Activated CD4-positive, alpha-beta T cell treated with anti-CD3 and anti-CD28 coated beads for 24 hours (primary cell): ENCODE data around the gene KLHDC9.

ENCODE experiments used
- DNase-seq, 2 donors: peaks; one replicate each; pipeline ENCODE4 v3.0.0-alpha.2; 2020; ENCODE audit warnings: low read depth in 2 of 2

KLHDC9 gene

DNA sequence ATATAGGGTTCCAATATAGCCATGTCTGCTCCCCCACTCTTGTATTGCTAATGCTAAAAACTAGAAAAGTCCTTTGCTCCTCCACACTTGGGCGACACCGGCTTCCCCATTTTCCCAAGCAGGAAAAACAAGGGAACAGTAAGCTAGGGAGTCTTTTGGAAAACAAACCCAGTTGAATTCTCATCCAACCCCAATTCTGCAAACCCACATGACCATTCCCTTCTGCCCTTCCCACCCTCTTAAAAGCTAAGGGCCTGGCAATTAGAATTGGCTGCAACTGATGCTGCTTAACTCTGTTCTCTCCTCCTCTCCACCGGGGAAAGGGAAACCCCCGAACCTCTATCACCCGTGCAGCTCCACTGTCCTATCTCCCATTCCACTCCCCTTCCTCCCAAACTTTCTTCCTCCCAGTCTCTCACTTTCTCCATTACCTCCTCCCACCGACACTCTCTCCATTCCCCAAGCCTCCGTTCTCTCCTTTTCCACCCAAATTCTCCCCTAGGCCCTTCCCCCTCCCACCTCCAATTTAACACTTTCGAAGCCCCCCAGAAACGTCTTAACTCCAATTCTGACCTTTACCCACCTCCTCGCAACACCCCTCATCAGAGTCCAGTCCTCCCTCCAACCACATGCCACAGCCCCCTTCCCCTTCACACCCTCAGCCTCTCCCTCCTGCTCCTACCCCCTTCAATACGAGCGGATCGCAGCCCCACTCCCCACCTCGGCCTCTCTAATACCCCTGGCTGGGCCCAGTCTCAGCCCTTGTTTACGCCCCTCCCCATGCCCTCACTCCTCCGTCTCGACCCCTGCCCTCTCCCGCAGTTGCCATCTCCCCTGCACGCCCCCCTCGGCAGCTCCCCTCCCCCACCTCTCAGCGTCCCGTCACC lies 33.6 kb downstream of the KLHDC9 start:
- DNase-seq: no peak

DNA sequence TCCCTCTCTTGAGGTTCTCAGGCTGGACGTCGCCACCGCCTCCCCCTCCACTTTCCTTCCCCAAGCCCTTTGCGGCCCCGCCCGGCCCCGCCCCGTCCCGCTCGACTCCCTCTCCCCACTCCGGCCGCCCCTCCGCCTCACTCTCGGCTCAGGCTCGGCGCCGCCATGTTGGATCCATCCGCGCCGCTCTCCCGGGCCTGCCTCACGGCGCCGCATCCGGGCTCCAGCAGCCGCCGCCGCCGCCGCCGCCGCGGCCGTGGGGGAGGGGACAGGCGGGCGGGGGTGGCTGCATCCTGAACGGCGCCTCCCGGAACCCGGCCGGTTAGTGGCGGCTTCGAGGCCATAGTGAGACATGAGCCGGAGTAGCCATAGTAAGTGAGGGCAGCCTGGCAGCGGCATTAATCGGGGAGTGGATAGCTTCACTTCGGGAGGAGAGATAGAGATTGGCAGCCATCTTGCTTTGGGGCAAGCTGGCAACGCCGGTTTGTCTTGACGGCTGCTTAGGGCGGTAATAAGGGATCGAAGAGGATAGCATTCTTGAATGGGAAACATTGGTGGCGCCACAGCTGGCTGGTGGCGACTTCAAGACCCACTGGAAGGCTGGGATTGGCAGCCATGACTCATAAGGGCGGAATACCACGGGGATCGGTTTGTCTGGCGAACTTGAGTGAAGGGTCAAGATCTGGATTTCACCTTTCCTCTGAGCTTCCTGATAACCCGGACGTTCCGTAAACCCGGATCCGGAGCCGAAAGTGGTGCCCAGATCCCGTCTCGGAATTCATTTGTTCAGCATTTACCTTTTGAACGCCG lies 34.5 kb downstream of the KLHDC9 start, which contains the start of gene DEDD:
Gene DEDD (minus strand): TSS at position 258 of the 810 bp plus-strand sequence. CDS start 8,205 bp downstream, outside the sequence.
- DNase-seq: peak; percentile 79 to 80

DNA sequence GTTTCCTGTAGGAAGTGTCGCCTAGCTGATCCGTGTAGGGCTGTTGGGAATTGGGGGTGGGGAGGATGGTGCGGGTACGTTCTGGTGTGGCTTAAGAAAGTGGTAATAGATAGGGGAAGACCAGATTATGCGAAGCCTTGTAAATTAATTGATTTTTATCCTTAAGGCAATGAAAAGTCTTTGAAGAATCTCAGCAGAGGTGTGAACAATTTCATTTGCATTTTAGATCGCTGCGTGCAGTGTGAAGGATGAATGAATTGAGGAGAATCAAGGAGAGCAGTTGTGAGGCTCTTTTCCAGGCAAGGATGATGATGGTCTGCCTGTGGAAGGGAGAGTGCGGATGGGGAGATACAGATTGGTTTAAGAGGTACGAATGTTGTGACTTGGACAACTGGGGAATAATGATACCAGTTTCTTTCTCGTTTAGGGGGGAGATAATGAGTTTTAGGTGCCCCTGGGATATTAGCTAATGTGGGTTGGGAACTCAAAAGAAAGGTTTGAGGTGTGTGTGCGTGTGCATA lies 35.1 kb downstream of the KLHDC9 start:
- no peak for DNase-seq

DNA sequence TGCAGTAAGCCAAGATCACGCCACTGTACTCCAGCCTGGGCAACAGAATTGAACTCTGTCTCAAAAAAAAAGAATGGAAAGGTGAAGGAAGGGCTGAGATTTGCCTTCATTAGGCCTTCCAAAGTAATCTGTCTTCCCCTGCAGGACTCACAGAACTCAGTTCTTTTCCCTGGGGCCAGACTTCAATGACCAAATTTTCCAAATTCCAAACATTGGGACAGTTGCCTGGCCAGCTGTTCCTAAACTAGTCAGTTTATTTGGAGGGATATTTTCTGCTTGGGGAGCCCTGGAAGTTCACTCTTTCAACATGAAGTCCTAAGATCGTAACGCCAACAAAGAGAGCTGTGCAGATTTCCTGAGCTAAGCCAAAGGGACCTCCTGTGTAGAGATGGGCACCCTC lies 39.7 kb downstream of the KLHDC9 start:
- no peak for DNase-seq

DNA sequence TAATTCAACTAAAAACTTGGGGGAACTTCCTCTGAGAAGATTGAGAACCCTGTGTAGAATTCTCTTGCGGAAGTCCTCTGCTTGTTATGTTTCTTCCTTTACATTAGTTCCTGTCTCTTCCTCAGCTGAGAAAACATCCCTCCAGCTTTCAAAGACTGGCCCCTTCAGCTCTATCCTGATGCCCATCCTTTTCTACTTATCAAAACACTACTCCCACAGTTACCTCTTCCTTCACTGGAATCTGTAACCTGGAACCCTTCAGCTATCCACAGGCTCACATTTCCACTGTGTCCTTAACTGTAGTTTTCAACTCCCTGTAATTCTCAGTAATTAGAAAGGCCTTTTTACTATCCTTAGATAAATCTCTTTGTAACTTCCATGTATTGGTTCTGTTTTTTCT lies 40.3 kb downstream of the KLHDC9 start:
- DNase-seq: no peak

DNA sequence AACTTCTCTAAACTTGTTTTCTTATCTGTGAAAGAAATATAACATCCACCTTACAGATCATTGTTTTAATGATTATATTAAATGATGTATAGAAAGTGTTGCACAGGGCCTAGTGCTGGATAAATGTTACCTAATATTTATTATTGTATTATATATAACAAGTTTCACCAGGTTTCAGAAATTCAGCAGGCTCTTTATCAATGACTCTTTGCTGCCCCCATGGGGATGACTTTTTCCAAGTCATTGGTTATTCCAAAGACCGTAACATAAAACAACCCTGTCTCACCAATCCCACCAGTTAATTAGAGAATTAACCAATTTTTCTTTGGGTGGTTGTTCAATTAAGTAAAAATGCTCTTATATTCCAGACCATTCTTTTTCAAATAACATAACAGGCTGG lies 41.6 kb downstream of the KLHDC9 start:
- peak in 1 of 2 donors; percentile 32 for DNase-seq

DNA sequence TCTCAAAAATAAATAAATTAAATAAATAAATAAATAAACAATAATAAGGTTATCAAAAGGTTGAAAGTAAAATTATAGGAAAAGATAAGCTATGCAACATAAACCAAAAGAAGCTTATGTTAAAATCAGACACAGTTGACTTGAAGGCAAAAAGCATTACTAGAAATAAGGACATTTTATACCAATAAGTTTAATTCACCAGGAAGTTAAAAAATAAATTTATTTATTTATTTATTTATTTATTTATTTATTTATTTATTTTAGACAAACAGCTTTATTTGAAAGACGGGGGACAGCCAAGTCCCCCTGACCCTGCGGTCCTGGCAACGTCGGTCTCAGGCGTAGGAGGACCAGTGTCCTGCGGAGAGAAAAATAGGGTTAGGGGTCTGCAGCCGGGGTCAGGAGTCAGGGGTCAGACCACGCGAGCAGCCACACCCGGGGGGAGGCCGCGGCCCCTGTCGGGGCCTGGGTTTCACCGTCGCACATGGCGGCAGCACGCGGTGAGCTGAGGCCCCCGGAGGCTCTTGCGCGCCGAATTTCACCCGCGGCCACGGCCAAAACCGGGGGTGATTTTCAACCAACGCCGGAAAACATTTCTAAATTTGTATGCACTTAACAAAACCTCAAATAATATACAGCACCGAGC lies 42.7 kb downstream of the KLHDC9 start:
- no peak for DNase-seq

DNA sequence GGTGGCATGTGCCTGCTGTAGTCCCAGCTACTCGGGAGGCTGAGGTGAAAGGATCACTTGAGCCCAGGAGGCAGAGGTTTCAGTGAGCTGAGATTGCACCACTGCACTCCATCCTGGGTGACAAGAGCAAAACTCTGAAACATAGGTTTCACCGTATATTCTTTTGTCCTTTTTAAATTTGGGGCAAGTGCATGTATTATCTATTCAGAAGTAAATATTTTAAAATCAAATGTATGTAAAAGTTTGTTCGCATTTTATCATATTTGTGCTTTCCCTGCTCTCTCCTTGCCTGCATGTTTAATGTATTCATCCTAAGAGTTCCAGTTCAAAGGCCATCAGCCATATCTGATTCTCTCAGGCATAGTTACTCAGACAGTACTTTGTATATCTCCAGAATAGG lies 47.7 kb downstream of the KLHDC9 start:
- no peak for DNase-seq
